ENCODE results near the gene MGAT5.

GRCh38 chr2:134491771-134492441 is 238.0 kb downstream of the MGAT5 start:
- TF ChIP-seq, protein P1, sequence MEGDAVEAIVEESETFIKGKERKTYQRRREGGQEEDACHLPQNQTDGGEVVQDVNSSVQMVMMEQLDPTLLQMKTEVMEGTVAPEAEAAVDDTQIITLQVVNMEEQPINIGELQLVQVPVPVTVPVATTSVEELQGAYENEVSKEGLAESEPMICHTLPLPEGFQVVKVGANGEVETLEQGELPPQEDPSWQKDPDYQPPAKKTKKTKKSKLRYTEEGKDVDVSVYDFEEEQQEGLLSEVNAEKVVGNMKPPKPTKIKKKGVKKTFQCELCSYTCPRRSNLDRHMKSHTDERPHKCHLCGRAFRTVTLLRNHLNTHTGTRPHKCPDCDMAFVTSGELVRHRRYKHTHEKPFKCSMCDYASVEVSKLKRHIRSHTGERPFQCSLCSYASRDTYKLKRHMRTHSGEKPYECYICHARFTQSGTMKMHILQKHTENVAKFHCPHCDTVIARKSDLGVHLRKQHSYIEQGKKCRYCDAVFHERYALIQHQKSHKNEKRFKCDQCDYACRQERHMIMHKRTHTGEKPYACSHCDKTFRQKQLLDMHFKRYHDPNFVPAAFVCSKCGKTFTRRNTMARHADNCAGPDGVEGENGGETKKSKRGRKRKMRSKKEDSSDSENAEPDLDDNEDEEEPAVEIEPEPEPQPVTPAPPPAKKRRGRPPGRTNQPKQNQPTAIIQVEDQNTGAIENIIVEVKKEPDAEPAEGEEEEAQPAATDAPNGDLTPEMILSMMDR (IDR thresholded peaks at IDR 0.05), result peak; percentile 24 to 33 (median 26)
- TF ChIP-seq POLR2A (IDR thresholded peaks at IDR 0.05), result no peak
